Measurements from ENCODE around the gene CTDSPL.

GRCh38 chr3:38009807-38010591 is 148.3 kb downstream of the CTDSPL start:
- TF ChIP-seq POLR2AphosphoS5 (IDR thresholded peaks at IDR 0.05) (no peak), CTCF (IDR thresholded peaks at IDR 0.05) (no peak), EP300 (IDR thresholded peaks at IDR 0.05) (no peak), POLR2A (IDR thresholded peaks at IDR 0.05) (no peak)

All from suprapubic skin (tissue), 4 donors.